GM06990 (cell line): Measurements from ENCODE around the gene RCHY1.

Experiments
- DNase-seq: peaks from one replicate; pipeline ENCODE4 v3.0.0-alpha.2; 2011; ENCODE audit not compliant: insufficient read length; ENCODE audit errors: extremely low read depth
- H3K27me3 ChIP-seq: replicated peaks from 2 replicates; pipeline ENCODE4 v1.6.0; 2011; ENCODE audit warnings: low read length; ENCODE audit not compliant: control insufficient read depth, insufficient read depth
- H3K36me3 ChIP-seq: 2 replicates; pipeline ENCODE4 v1.5.1; 2011; ENCODE audit warnings: low read length; ENCODE audit not compliant: control insufficient read depth, insufficient read depth
- H3K4me3 ChIP-seq: replicated peaks from 2 replicates; pipeline ENCODE4 v1.5.1; 2011; ENCODE audit warnings: low read depth, mild to moderate bottlenecking, control low read depth, low read length
- CTCF ChIP-seq: IDR thresholded peaks from 2 replicates; pipeline ENCODE4 v1.5.1; 2011; ENCODE audit warnings: low read length, control low read depth, mild to moderate bottlenecking, inconsistent platforms; ENCODE audit not compliant: insufficient read depth, poor library complexity, severe bottlenecking

The RCHY1 gene

GRCh38 chr4:75502671-75503070, 11.5 kb downstream of the RCHY1 start:
- no peak for DNase-seq
- Histone ChIP-seq H3K36me3 (no peaks in the 10 kb centered on the region; the same call in none of the 2 replicates), H3K27me3 (no peaks in the 10 kb centered on the region), H3K4me3 (no peak overlapping the region)
- no peak for TF ChIP-seq CTCF

- no peak for TF ChIP-seq CTCF
- H3K27me3 ChIP-seq = no peaks in the 10 kb centered on the region
- H3K4me3 ChIP-seq = no peak overlapping the region
- no peak for DNase-seq
- peaks cover 1% of the 10 kb centered on the region; the same call in 1 of the 2 replicates for H3K36me3 ChIP-seq
These were observed 14.3 kb downstream of the RCHY1 start for GRCh38 chr4:75499900-75500299.

- Histone ChIP-seq H3K4me3 (no peak overlapping the region), H3K27me3 (no peaks in the 10 kb centered on the region), H3K36me3 (peaks cover 1% of the 10 kb centered on the region; the same call in 1 of the 2 replicates)
- TF ChIP-seq CTCF = no peak
- DNase-seq = no peak
These were observed 16.2 kb downstream of the RCHY1 start for GRCh38 chr4:75498041-75498440.

GRCh38 chr4:75497133-75497532, 17.1 kb downstream of the RCHY1 start:
- H3K36me3 ChIP-seq = 0 out of 2 replicates have a peak, but pooled peaks cover 1% of the 10 kb centered on the region
- H3K4me3 ChIP-seq = no peak overlapping the region
- no peak for TF ChIP-seq CTCF
- DNase-seq = no peak
- no peaks in the 10 kb centered on the region for H3K27me3 ChIP-seq

- TF ChIP-seq CTCF = no peak
These were observed 17.8 kb downstream of the RCHY1 start for GRCh38 chr4:75496406-75496805.

GRCh38 chr4:75495476-75495875, 18.7 kb downstream of the RCHY1 start:
- TF ChIP-seq CTCF = no peak
- no peak for DNase-seq
- no peak overlapping the region for H3K4me3 ChIP-seq
- H3K27me3 ChIP-seq = no peaks in the 10 kb centered on the region
- peaks cover 1% of the 10 kb centered on the region; the same call in 1 of the 2 replicates for H3K36me3 ChIP-seq

More at GRCh38 chr4:75496406-75496805, 17.8 kb downstream of the RCHY1 start:
- DNase-seq = no peak
- no peaks in the 10 kb centered on the region for H3K27me3 ChIP-seq
- H3K36me3 ChIP-seq = 0 out of 2 replicates have a peak, but pooled peaks cover 1% of the 10 kb centered on the region
- no peak overlapping the region for H3K4me3 ChIP-seq
